Karpas-422 (cell line): Measurements from ENCODE around the gene PRR5L. TPM values are rescaled to one million over a fixed set of nuclear protein-coding genes. Genes with fewer than 3 reads are reported as not detected.
"Not testable (repeated sequence)": the region's sequence is repeated elsewhere in the genome, so short reads cannot be mapped to it uniquely, and the experiment has no call there.

ENCODE experiments used
- DNase-seq: peaks from one replicate; pipeline ENCODE4 v3.0.0-alpha.2; 2015
- H2AFZ ChIP-seq: fragments of 200-600 bp; sonication (generic); 2 replicates; pipeline ENCODE4 v1.6.1; 2014; ENCODE audit warnings: antibody characterized with exemption, low read length, mixed read lengths
- H3K27ac ChIP-seq: fragments of 200-600 bp; sonication (generic); 2 replicates; pipeline ENCODE4 v1.5.1; 2014; ENCODE audit warnings: mild to moderate bottlenecking, low read length, moderate library complexity
- H3K27me3 ChIP-seq: fragments of 200-600 bp; sonication (generic); 2 replicates; pipeline ENCODE4 v1.6.1; 2014; ENCODE audit warnings: low read length, mixed read lengths
- H3K36me3 ChIP-seq: fragments of 200-600 bp; sonication (generic); 2 replicates; pipeline ENCODE4 v1.6.1; 2014; ENCODE audit warnings: low read length, mixed read lengths; ENCODE audit not compliant: insufficient read depth
- H3K4me1 ChIP-seq: fragments of 200-600 bp; sonication (generic); 2 replicates; pipeline ENCODE4 v1.6.1; 2014; ENCODE audit warnings: mild to moderate bottlenecking, low read length, mixed read lengths
- H3K4me2 ChIP-seq: fragments of 200-600 bp; sonication (generic); 2 replicates; pipeline ENCODE4 v1.6.1; 2014; ENCODE audit warnings: low read length, low read depth, mild to moderate bottlenecking; ENCODE audit not compliant: poor library complexity, severe bottlenecking
- H3K4me3 ChIP-seq: fragments of 200-600 bp; sonication (generic); 2 replicates; pipeline ENCODE4 v1.5.1; 2014; ENCODE audit warnings: mild to moderate bottlenecking, antibody characterized with exemption, low read length, mixed read lengths
- H3K79me2 ChIP-seq: fragments of 200-600 bp; sonication (generic); 2 replicates; pipeline ENCODE4 v1.6.1; 2014; ENCODE audit warnings: mild to moderate bottlenecking, low read length, mixed read lengths
- H3K9ac ChIP-seq: fragments of 200-600 bp; sonication (generic); 2 replicates; pipeline ENCODE4 v1.6.0; 2014; ENCODE audit warnings: low read length
- H3K9me2 ChIP-seq: fragments of 200-600 bp; sonication (generic), shearing (Covaris generic); replicated peaks from 2 replicates; pipeline ENCODE4 v1.6.0; 2014; ENCODE audit warnings: mild to moderate bottlenecking, low read length, moderate library complexity; ENCODE audit not compliant: insufficient read depth
- H3K9me3 ChIP-seq: fragments of 300-700, 200-600 bp; sonication (generic); 2 replicates; pipeline ENCODE4 v1.6.1; 2014; ENCODE audit warnings: low read length, mixed read lengths
- H4K20me1 ChIP-seq: fragments of 200-600 bp; sonication (generic); 2 replicates; pipeline ENCODE4 v1.6.1; 2014; ENCODE audit warnings: mild to moderate bottlenecking, antibody characterized with exemption, low read length, low read depth; ENCODE audit not compliant: insufficient read depth
- small RNA-seq: library from RNA; depleted of rRNA; stranded (forward); fragments of <200 nt; gene quantifications from one replicate; pipeline ENCODE3, GENCODE V24; 2014
- total RNA-seq: library from RNA; depleted of rRNA; stranded (reverse); fragments of >200 nt; shearing (Covaris generic); gene quantifications from 2 replicates; pipeline ENCODE4 v1.2.3, GENCODE V29; 2014; ENCODE audit warnings: low replicate concordance; rRNA removed

Gene PRR5L
- total RNA-seq, 1 experiment from 2014 or later, result not detected

GRCh38 chr11:36509201-36509639, 213.1 kb downstream of the PRR5L start:
- H3K27ac ChIP-seq, result no peak overlapping the region
- H3K9me3 ChIP-seq, result no peaks in the 10 kb centered on the region
- no peaks in the 10 kb centered on the region for H3K27me3 ChIP-seq
- H3K36me3 ChIP-seq, result no peaks in the 10 kb centered on the region
- H3K4me3 ChIP-seq, result peak overlapping the region; percentile 98
- H3K9me2 ChIP-seq, result no peaks in the 10 kb centered on the region
- H3K79me2 ChIP-seq, result peaks cover 49% of the 10 kb centered on the region
- H2AFZ ChIP-seq, result 0 out of 2 replicates have a peak overlapping the region, but pooled peaks have one; percentile 98
- H3K4me2 ChIP-seq, result peak overlapping the region; percentile 77
- peaks cover 4% of the 10 kb centered on the region for H4K20me1 ChIP-seq
- DNase-seq, result peak; percentile 68
- H3K9ac ChIP-seq, result peak overlapping the region; percentile 94
- H3K4me1 ChIP-seq, result peaks cover 13% of the 10 kb centered on the region

- Histone ChIP-seq H3K4me1 (peaks cover 13% of the 10 kb centered on the region), H3K9me2 (no peaks in the 10 kb centered on the region), H3K79me2 (peaks cover 42% of the 10 kb centered on the region), H3K27me3 (no peaks in the 10 kb centered on the region), H3K9ac (peak within 1 kb of the TSS; percentile 94), H3K9me3 (no peaks in the 10 kb centered on the region), H3K36me3 (no peaks in the 10 kb centered on the region), H4K20me1 (peaks cover 4% of the 10 kb centered on the region), H3K4me2 (peak within 1 kb of the TSS; percentile 77), H3K27ac (no peak within 1 kb of the TSS), H3K4me3 (peak within 1 kb of the TSS; percentile 98), H2AFZ (peak within 1 kb of the TSS; percentile 98)
- peak; percentile 95 for DNase-seq
These were observed 213.9 kb downstream of the PRR5L start, which contains the start of gene TRAF6 for GRCh38 chr11:36509694-36510593. Gene TRAF6, minus strand, starts transcription at chr11:36510272. Its CDS starts 8,757 bp downstream, at chr11:36501515.

DNA sequence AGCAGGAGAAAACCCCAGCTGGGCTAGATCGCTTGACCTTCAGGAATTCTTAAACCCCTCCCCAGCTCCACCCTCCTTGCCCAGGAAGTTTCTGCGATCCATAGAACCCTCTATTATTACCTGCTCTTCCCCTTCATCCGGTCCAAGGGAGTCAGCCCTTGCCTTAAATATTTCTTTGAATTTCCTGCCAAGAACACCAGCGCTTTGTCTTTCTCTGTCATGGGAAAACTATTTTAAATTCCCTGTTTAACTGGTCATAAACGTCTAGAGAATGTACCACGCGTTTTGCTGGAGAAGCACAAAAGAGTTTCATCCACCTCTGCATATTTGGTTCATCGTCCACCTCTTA, 214.5 kb downstream of the PRR5L start:
- Histone ChIP-seq H3K79me2 (peaks cover 35% of the 10 kb centered on the region), H3K4me3 (peak overlapping the region; percentile 98), H3K4me1 (peaks cover 13% of the 10 kb centered on the region), H3K27ac (no peak overlapping the region), H3K4me2 (peak overlapping the region; percentile 77), H3K9me3 (no peaks in the 10 kb centered on the region), H3K9ac (peak overlapping the region; percentile 94), H3K27me3 (no peaks in the 10 kb centered on the region), H4K20me1 (peaks cover 4% of the 10 kb centered on the region), H2AFZ (peak overlapping the region; percentile 98), H3K9me2 (no peaks in the 10 kb centered on the region), H3K36me3 (no peaks in the 10 kb centered on the region)
- DNase-seq, result no peak

GRCh38 chr11:36511062-36511461, 215.0 kb downstream of the PRR5L start:
- Histone ChIP-seq H3K4me1 (peaks cover 13% of the 10 kb centered on the region), H3K4me2 (peak overlapping the region; percentile 77), H3K79me2 (peaks cover 30% of the 10 kb centered on the region)
- H3K9me2 ChIP-seq, H3K27ac ChIP-seq, H3K27me3 ChIP-seq, H4K20me1 ChIP-seq, H3K9me3 ChIP-seq, H3K4me3 ChIP-seq, DNase-seq, H3K36me3 ChIP-seq, H2AFZ ChIP-seq, H3K9ac ChIP-seq: not testable (repeated sequence)

DNA sequence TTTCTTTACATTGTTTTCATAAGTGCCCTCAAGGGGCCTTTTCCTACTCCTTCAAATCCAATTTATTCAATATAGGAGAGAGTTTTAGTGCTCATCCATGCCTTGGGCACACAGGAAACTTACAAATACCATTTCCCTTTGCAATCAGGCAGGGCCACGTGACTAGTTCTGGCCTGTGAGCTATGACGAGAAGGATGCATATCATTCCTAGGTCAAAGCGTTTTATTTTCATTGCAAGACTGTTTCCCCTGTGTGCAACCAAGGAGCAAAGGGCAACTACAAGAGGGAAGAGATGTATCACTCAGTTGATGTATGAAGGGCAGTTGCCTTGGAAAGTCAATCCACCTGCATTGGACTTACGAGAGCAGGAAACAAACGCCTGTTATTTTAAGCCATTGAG, 215.9 kb downstream of the PRR5L start:
- no peak overlapping the region for H3K4me3 ChIP-seq
- H3K4me2 ChIP-seq, result no peak overlapping the region
- no peaks in the 10 kb centered on the region for H3K9me3 ChIP-seq
- H3K36me3 ChIP-seq, result no peaks in the 10 kb centered on the region
- no peak overlapping the region for H3K27ac ChIP-seq
- H2AFZ ChIP-seq, result no peak overlapping the region
- H4K20me1 ChIP-seq, result peaks cover 4% of the 10 kb centered on the region
- no peak overlapping the region for H3K9ac ChIP-seq
- H3K4me1 ChIP-seq, result peaks cover 13% of the 10 kb centered on the region
- H3K79me2 ChIP-seq, result peaks cover 23% of the 10 kb centered on the region
- no peaks in the 10 kb centered on the region for H3K27me3 ChIP-seq
- no peak for DNase-seq
- no peaks in the 10 kb centered on the region for H3K9me2 ChIP-seq

- H3K4me1 ChIP-seq, result peaks cover 5% of the 10 kb centered on the region
- H4K20me1 ChIP-seq, result peaks cover 4% of the 10 kb centered on the region
- no peak overlapping the region for H3K9ac ChIP-seq
- H3K4me3 ChIP-seq, result no peak overlapping the region
- H3K36me3 ChIP-seq, result no peaks in the 10 kb centered on the region
- H3K9me2 ChIP-seq, result no peaks in the 10 kb centered on the region
- no peak overlapping the region for H3K27ac ChIP-seq
- peaks cover 11% of the 10 kb centered on the region for H3K79me2 ChIP-seq
- H2AFZ ChIP-seq, result no peak overlapping the region
- no peaks in the 10 kb centered on the region for H3K9me3 ChIP-seq
- no peaks in the 10 kb centered on the region for H3K27me3 ChIP-seq
- no peak for DNase-seq
- H3K4me2 ChIP-seq, result no peak overlapping the region
These were observed 217.9 kb downstream of the PRR5L start for GRCh38 chr11:36513965-36514364.

Small RNA genes lying within 50 kb of the gene (small RNA-seq; reads per million reads assigned to genes)
- not detected for gene AC061999.1

Other genes starting within 250 kb of the PRR5L start
- gene COMMD9, start 6.9 kb upstream of the PRR5L start, total RNA-seq, result 23.2 and 31.0 TPM in 2 replicates
- gene TRAF6, start 214.0 kb downstream of the PRR5L start, total RNA-seq, result 8.7 and 13.2 TPM in 2 replicates